ENCODE measurements around the gene DMBT1.

The DMBT1 gene

GRCh38 chr10:122519144-122519543, 41.4 kb upstream of the DMBT1 start:
- no peak for TF ChIP-seq CTCF (IDR thresholded peaks at IDR 0.05; ENCODE audit: borderline replicate concordance, insufficient read depth, low read depth, low read length)

GRCh38 chr10:122519873-122520272, 40.7 kb upstream of the DMBT1 start:
- no peak for TF ChIP-seq CTCF (IDR thresholded peaks at IDR 0.05; ENCODE audit: borderline replicate concordance, insufficient read depth, low read depth, low read length)
- H3K4me3 ChIP-seq (ENCODE audit: low read depth, low read length), result no peak overlapping the region

More at GRCh38 chr10:122519144-122519543, 41.4 kb upstream of the DMBT1 start:
- no peak overlapping the region for H3K4me3 ChIP-seq (ENCODE audit: low read depth, low read length)

GRCh38 chr10:122521011-122521410, 39.5 kb upstream of the DMBT1 start:
- H3K4me3 ChIP-seq (ENCODE audit: low read depth, low read length), result no peak overlapping the region
- no peak for TF ChIP-seq CTCF (IDR thresholded peaks at IDR 0.05; ENCODE audit: borderline replicate concordance, insufficient read depth, low read depth, low read length)

- H3K4me3 ChIP-seq (ENCODE audit: low read depth, low read length), result no peak overlapping the region
- TF ChIP-seq CTCF (IDR thresholded peaks at IDR 0.05; ENCODE audit: borderline replicate concordance, insufficient read depth, low read depth, low read length), result no peak
Observed at GRCh38 chr10:122524811-122525210, 35.7 kb upstream of the DMBT1 start.

GRCh38 chr10:122525788-122526187, 34.8 kb upstream of the DMBT1 start:
- no peak for TF ChIP-seq CTCF (IDR thresholded peaks at IDR 0.05; ENCODE audit: borderline replicate concordance, insufficient read depth, low read depth, low read length)
- no peak overlapping the region for H3K4me3 ChIP-seq (ENCODE audit: low read depth, low read length)

- no peak overlapping the region for H3K4me3 ChIP-seq (ENCODE audit: low read depth, low read length)
- no peak for TF ChIP-seq CTCF (IDR thresholded peaks at IDR 0.05; ENCODE audit: borderline replicate concordance, insufficient read depth, low read depth, low read length)
Observed at GRCh38 chr10:122526892-122527291, 33.7 kb upstream of the DMBT1 start.

GRCh38 chr10:122530177-122530576, 30.4 kb upstream of the DMBT1 start:
- no peak for TF ChIP-seq CTCF (IDR thresholded peaks at IDR 0.05; ENCODE audit: borderline replicate concordance, insufficient read depth, low read depth, low read length)
- no peak overlapping the region for H3K4me3 ChIP-seq (ENCODE audit: low read depth, low read length)
